PFSK-1 (cell line): ENCODE data around the gene UQCRC2.

Source experiments
- POLR2AphosphoS5 ChIP-seq: IDR thresholded peaks from 2 replicates; pipeline ENCODE4 v1.6.1; 2012; ENCODE audit warnings: low read depth, mild to moderate bottlenecking, control low read depth, low read length, moderate library complexity
- SIN3A ChIP-seq: IDR thresholded peaks from 2 replicates; pipeline ENCODE4 v1.6.1; 2012; ENCODE audit warnings: mild to moderate bottlenecking, low read length, moderate library complexity, borderline replicate concordance; ENCODE audit not compliant: insufficient read depth

GRCh38 chr16:21973945-21974344 is 20.8 kb downstream of the UQCRC2 start:
- no peak for TF ChIP-seq SIN3A
- no peak for TF ChIP-seq POLR2AphosphoS5
